Dendritic cell treated with granulocyte-macrophage colony-stimulating factor and Interleukin-4, amounts not matched to agents 40 ng/mL and 50 ng/mL, for 4 days (primary cell): ENCODE data around the gene DCP2.
"Not testable (repeated sequence)": the region's sequence is repeated elsewhere in the genome, so short reads cannot be mapped to it uniquely, and the experiment has no call there.

ENCODE experiments used
- H3K27ac Mint-ChIP-seq: one replicate; pipeline ENCODE4 v1.8.0; 2022; ENCODE audit warnings: mild to moderate bottlenecking, mixed read lengths
- H3K27me3 Mint-ChIP-seq: one replicate; pipeline ENCODE4 v1.8.0; 2022; ENCODE audit warnings: mild to moderate bottlenecking, mixed read lengths
- H3K36me3 Mint-ChIP-seq: one replicate; pipeline ENCODE4 v1.8.0; 2022; ENCODE audit warnings: low read depth, mixed read lengths
- H3K4me1 Mint-ChIP-seq: one replicate; pipeline ENCODE4 v1.8.0; 2022; ENCODE audit warnings: low read depth, mixed read lengths
- H3K4me3 Mint-ChIP-seq: one replicate; pipeline ENCODE4 v1.8.0; 2022; ENCODE audit warnings: mild to moderate bottlenecking, moderate library complexity, mixed read lengths
- H3K9me3 Mint-ChIP-seq: one replicate; pipeline ENCODE4 v1.8.0; 2022; ENCODE audit warnings: mixed read lengths
- intact Hi-C: fragments of 100-400 bp; cut with micrococcal nuclease; formaldehyde crosslinking; loops from one replicate; pipeline ENCODE4 v1.15.0; 2022

Gene DCP2

DNA sequence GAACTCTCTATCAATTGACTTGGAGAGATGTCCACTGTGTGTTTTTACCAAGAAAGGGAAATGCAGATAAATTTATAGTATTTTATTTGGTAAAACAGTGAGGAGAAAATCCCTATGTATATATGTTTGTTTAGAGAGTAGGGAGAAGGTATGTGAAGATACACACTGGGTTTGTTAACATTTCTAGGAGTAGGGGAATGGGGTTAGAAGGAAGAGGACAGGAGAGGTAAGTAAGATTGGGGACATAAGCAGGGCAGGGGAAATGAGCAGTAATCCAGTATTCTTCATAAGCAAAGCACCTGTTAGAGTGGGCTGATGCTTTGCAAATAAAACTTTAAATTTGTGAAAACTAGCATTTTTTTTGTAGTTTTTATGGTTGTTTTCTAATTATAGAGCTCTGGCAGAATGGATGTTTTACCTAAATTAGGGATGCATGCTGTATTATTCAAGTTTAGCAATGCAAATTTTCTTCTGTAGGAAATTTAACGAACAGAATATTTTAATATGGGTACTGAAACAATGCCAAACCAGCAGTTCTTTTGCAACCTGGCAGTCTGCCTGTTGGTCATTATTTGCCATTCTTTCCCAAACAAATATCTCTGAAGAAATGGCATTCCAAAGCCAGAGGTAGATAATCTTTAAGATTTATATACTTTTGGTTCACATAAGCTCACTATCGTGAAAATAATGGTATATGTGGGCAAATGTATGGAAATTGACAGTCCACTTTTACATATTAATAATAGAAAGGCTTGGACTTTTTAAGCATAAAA, 19.4 kb upstream of the DCP2 start:
- Mint-ChIP-seq H3K27me3 (peaks cover 3% of the 10 kb centered on the region), H3K4me1 (peaks cover 36% of the 10 kb centered on the region), H3K36me3 (no peaks in the 10 kb centered on the region), H3K27ac (no peak overlapping the region), H3K9me3 (no peaks in the 10 kb centered on the region), H3K4me3 (no peak overlapping the region)
- intact Hi-C loops: no loop called here

DNA sequence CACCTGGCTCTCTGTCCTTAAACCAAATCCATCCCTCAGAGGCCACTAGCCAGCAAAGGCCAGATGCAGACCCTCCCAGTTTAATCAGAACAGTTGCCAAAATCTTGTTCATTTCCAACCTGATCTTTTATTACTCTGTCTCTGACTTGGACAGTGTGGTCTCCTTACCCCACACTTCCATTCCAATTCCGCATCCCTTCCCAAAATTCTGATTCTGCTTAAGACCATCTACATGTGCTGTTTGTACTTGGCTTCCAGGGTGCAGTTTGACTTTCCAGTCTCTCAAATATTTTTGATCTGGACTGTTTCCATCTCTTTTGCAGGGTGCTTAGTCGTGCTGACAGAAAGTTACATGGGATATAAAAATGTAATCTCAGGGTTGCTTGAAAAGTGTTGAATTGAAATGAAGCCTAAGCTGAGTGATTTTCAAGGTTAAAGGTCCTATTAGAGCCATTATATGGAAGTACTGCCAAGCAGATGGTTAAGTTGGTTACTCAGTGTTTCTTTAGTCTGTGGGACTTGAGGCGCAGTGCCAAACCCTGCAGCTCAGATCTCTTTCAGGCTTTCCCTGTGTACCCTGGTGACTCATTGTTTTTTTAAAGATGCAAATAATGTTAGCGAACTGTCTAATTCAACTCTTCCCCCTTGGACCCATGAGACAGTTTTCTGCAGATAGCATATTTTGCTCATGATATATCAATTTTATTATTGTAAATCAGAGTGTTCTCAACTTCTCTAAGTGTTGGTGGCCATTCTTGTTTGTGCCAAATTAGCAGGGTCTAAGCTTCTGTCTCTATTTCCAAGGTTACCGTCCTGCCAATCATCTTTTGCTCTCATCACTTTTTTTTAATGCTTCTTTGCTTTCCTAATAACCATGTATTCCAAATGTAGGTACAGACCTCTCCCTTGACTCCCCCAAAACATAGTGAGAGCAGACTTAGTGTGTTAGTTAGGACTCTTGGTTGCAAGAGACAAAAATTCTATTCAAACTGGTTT, 18.2 kb upstream of the DCP2 start:
- no peak overlapping the region for H3K4me3 Mint-ChIP-seq
- H3K9me3 Mint-ChIP-seq: no peaks in the 10 kb centered on the region
- intact Hi-C loops: no loop called here
- H3K4me1 Mint-ChIP-seq: peaks cover 45% of the 10 kb centered on the region
- no peaks in the 10 kb centered on the region for H3K36me3 Mint-ChIP-seq
- peak overlapping the region; percentile 42 for H3K27ac Mint-ChIP-seq
- H3K27me3 Mint-ChIP-seq: no peaks in the 10 kb centered on the region

DNA sequence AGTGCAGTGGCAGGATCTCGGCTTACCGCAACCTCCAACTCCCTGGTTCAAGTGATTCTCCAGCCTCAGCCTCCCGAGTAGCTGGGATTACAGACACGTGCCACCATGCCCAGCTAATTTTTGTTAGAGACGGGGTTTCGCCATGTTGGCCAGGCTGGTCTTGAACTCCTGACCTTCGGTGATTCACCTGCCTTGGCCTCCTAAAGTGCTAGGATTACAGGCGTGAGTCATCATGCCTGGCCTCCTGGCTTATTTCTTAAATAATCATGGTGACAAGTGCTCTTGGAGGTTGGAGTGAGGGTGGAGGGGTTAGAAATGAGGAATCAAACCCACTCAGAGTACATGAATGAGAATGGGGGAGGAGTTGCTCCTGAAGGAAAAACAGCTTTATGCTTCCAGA, 16.7 kb upstream of the DCP2 start:
- intact Hi-C loops, H3K27me3 Mint-ChIP-seq, H3K36me3 Mint-ChIP-seq, H3K9me3 Mint-ChIP-seq, H3K4me3 Mint-ChIP-seq: not testable (repeated sequence)
- Mint-ChIP-seq H3K27ac (peak overlapping the region; percentile 57), H3K4me1 (peaks cover 57% of the 10 kb centered on the region)

DNA sequence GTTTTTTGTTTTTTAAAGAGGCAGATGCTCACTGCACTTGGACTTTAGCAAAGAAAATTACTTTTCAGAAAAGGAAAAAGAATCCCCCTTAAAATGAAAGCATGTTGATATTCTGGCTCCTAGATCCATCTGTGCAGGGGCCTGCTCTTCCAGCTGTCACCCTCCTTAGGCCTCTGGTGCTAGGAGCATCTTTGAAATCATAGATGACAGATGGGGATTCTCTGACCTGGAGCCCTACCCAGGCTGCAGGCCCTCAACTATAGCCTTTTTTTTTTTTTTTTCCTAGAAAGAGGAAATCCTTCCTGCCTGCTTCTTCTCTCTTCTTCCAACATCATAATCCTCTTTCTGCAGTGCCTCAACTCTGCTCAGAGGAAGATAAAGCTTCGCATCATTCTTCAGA, 16.3 kb upstream of the DCP2 start:
- Mint-ChIP-seq H3K4me1 (peaks cover 57% of the 10 kb centered on the region), H3K27me3 (no peaks in the 10 kb centered on the region), H3K9me3 (no peaks in the 10 kb centered on the region), H3K36me3 (no peaks in the 10 kb centered on the region), H3K27ac (peak overlapping the region; percentile 57), H3K4me3 (no peak overlapping the region)
- intact Hi-C loops: no loop called here

DNA sequence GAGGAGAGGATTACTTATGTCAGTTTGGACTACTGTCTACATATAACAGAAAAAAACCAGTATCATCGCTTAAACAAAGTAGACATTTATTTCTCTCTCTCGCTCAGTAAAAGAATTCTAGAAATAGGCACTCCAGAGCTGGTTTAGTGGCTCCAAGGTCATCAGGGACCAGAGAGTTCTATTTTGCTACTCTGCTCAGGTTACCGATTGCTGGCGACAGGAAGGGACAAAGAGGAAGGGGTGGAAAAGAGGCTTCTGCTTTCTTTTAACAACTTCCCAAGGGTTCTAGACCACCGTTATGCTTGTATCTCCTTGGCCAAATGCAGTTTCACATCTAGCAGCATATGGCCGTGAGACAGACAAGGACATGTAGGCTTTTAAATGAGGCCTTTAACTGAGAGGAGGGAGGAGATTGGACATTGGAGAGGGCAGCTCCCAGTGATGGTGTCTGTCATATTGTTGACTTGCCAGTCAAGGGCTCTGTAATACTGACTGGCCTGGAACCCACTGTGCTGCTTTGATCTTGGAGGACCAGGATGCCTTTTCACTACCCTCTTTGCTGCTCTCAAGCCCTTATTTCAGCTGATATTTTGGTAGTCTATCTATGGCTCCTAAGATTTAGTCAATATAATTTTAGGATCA, 15.6 kb upstream of the DCP2 start:
- intact Hi-C loops: no loop called here
- peak overlapping the region; percentile 57 for H3K27ac Mint-ChIP-seq
- H3K4me1 Mint-ChIP-seq: peaks cover 57% of the 10 kb centered on the region

DNA sequence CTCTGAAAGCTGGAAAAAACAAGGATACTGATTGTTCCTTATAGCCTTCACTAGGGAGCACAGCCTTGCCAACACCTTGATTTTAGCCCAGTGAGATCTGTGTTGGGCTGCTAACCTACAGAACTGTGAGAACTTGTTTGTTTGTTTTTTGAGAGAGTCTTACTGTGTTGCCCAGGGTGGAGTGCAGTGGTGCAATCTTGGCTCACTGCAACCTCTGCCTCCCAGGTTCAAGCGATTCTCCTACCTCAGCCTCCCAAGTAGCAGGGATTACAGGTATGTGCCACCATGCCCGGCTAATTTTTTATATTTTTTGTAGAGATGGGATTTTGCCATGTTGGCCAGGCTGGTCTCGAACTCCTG, 13.2 kb upstream of the DCP2 start:
- Mint-ChIP-seq H3K4me1 (peaks cover 57% of the 10 kb centered on the region), H3K27ac (peak overlapping the region; percentile 78)
- H3K27me3 Mint-ChIP-seq, H3K36me3 Mint-ChIP-seq, H3K4me3 Mint-ChIP-seq, H3K9me3 Mint-ChIP-seq, intact Hi-C loops: not testable (repeated sequence)

More for the DNA sequence above, 15.6 kb upstream of the DCP2 start:
- Mint-ChIP-seq H3K27me3 (no peaks in the 10 kb centered on the region), H3K4me3 (no peak overlapping the region), H3K36me3 (no peaks in the 10 kb centered on the region), H3K9me3 (no peaks in the 10 kb centered on the region)

DNA sequence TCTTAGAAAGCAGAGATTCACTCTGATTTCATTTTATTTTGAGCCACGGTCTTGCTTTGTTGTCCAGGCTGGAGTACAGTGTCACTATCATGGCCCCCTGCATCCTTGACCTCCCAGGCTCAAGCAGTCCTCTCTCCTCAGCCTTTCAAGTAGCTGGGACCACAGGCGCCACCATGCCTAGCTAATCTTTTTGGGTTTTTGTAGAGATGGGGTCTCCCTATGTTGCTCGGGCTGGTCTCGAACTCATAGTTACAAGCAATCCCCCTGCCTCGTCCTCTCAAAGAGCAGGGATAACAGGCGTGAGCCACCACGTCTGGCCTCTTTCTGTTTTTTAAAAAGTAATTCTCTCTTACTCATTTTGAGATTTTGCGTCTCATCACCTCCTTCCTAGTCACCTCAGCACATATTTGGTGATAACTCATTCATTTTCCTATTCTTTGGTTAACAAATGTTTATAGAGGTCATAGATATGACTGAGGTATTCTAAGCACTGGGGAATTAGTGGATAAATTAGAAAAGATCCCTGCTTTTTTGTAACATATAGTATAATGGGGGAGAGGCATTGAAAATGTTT, 10.8 kb upstream of the DCP2 start:
- H3K4me1 Mint-ChIP-seq: peaks cover 48% of the 10 kb centered on the region
- H3K27ac Mint-ChIP-seq: no peak overlapping the region

DNA sequence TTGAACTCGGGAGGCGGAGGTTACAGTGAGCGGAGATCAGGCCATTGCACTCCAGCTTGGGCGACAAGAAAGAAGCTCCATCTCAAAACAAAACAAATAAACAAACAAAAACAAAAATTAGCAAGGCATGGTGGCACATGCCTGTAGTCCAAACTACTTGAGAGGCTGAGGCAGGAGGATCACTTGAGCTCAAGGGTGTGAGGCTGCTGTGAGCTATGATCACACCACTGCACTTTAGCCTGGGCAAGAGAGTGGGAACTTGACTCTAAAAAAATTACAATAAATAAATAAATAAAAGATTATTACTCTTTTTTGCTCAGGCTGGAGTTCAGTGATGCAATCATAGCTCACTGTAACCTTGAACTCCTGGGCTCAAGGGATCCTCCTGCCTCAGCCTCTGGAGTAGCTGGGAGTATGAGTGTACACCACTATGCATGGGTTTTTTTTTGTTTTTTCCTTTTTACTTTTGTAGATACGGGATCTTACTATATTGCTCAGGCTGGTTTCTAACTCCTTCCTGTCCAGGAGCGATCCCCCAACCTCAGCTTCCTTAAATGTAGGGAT, 9.0 kb upstream of the DCP2 start:
- H3K27me3 Mint-ChIP-seq: no peaks in the 10 kb centered on the region
- H3K9me3 Mint-ChIP-seq: no peaks in the 10 kb centered on the region
- H3K27ac Mint-ChIP-seq: peak overlapping the region; percentile 43
- intact Hi-C loops: no loop called here
- no peaks in the 10 kb centered on the region for H3K36me3 Mint-ChIP-seq
- H3K4me1 Mint-ChIP-seq: peaks cover 39% of the 10 kb centered on the region
- H3K4me3 Mint-ChIP-seq: no peak overlapping the region

More for the DNA sequence above, 10.8 kb upstream of the DCP2 start:
- Mint-ChIP-seq H3K36me3 (no peaks in the 10 kb centered on the region), H3K4me3 (no peak overlapping the region), H3K9me3 (no peaks in the 10 kb centered on the region), H3K27me3 (no peaks in the 10 kb centered on the region)
- intact Hi-C loops: no loop called here

DNA sequence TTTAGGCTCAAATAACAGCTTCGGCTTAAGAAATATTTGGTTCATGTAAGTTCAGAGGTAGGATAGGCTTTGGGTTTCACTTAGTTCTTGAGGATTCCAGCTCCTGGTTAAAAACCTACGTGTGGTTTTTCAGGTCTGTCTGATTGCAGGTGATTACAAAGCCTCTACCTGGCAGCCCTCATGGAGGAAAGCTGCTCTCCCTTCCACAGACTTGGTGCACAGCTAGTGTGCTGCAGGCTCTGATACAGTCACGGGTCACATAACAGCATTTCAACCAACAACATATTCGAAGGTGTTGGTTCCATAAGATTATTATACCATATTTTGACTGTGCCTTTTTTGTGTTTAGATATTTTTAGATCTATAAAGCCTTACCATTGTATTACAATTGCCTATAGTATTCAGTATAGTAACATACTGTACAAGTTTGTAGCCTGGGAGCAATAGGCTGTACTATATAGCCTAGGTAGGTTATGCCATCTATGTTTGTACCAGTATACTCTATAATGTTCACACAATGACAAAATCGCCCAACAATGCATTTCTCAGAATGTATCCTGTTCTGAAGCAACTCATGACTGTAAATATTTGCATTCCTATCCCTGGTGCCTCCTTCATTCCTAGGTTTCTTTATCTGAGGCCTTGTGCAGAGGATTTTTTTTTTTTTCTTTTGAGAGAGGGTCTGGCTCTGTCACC, 8.0 kb upstream of the DCP2 start:
- H3K9me3 Mint-ChIP-seq: no peaks in the 10 kb centered on the region
- intact Hi-C loops: no loop called here
- H3K27me3 Mint-ChIP-seq: no peaks in the 10 kb centered on the region
- peaks cover 29% of the 10 kb centered on the region for H3K4me1 Mint-ChIP-seq
- H3K36me3 Mint-ChIP-seq: no peaks in the 10 kb centered on the region
- H3K4me3 Mint-ChIP-seq: no peak overlapping the region
- peak overlapping the region; percentile 84 for H3K27ac Mint-ChIP-seq

DNA sequence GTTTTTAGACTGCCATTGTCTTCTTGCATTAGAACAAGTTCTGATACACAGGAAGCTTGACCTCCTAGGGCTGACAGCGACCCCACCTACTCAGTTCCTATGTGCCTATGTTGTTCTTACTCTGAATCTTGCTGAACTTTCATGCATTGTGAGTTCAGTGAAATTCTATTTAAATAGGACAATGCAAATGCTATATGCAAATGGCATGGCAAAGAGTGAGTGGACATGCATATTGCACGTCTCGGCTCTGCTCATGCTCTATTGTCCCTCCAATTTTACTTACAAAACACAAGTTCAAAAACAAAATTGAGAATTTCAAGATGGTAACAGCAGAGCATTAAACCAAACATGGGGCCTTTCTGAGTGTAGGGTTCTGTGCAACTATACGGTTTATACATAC, 5.3 kb upstream of the DCP2 start:
- Mint-ChIP-seq H3K27ac (no peak overlapping the region), H3K36me3 (no peaks in the 10 kb centered on the region), H3K4me1 (peaks cover 29% of the 10 kb centered on the region), H3K27me3 (no peaks in the 10 kb centered on the region), H3K9me3 (no peaks in the 10 kb centered on the region), H3K4me3 (no peak overlapping the region)
- intact Hi-C loops: no loop called here

DNA sequence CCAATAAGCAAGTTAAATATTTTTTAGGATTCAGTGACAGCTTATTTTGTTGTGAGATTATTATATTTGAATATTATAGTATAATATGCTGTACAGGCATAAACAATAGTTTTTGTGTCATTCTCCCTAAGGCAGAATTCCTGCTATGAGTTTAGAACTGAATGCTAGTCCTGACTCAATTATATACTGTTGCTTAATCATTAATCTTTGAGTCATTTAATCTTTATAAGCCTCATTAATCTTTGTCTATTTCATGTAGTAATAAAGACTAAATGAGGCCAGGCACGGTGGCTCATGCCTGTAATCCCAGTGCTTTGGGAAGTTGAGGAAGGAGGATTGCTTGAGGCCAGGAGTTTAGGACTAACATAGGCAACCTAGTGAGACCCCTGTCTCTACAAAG, 3.6 kb upstream of the DCP2 start:
- H3K27ac Mint-ChIP-seq: no peak overlapping the region
- intact Hi-C loops: no loop called here
- no peaks in the 10 kb centered on the region for H3K9me3 Mint-ChIP-seq
- H3K4me1 Mint-ChIP-seq: peaks cover 25% of the 10 kb centered on the region
- H3K4me3 Mint-ChIP-seq: no peak overlapping the region
- H3K36me3 Mint-ChIP-seq: peaks cover 9% of the 10 kb centered on the region
- no peaks in the 10 kb centered on the region for H3K27me3 Mint-ChIP-seq

DNA sequence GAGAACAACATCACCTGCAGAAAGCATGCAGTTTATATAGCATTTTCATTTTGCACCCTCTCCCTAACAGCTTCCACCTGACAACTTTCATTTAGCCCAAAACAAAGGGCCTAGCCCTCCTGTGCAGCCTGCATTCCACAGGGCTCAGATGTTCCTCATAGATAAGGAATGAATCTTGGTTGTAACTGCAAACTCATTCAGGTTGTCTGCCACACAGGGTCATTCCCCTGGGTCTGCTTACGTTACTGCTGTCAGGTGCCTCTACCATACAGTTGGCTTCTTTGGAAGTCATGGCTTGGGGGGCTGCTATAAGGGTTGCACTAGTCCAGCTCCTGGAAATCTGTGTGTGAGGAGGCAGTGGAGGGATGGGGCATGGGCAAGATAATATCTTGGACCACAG, 2.7 kb upstream of the DCP2 start:
- H3K4me1 Mint-ChIP-seq: peaks cover 21% of the 10 kb centered on the region
- H3K27ac Mint-ChIP-seq: no peak overlapping the region
- intact Hi-C loops: no loop called here
- H3K4me3 Mint-ChIP-seq: no peak overlapping the region
- H3K9me3 Mint-ChIP-seq: no peaks in the 10 kb centered on the region
- no peaks in the 10 kb centered on the region for H3K27me3 Mint-ChIP-seq
- peaks cover 9% of the 10 kb centered on the region for H3K36me3 Mint-ChIP-seq

DNA sequence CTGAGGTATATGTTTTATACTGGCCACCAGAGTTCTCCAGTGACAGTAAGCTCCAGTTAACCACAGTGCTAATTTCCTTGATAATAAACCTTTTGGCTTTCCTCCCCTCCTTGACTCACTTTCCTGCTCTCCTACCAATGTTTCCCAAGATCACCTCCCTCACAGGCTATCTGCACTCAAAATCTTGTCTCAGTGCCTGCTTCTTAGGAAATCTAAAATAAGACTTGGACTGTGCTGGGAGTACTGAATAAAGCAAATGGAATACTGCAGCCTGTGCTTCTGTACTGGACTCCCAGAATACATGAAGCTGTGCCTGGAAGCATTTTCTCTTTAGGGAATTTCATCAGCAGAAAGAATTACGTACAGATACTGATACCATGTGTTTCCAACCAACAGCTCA, 1.7 kb upstream of the DCP2 start:
- peaks cover 21% of the 10 kb centered on the region for H3K4me1 Mint-ChIP-seq
- no peaks in the 10 kb centered on the region for H3K9me3 Mint-ChIP-seq
- H3K36me3 Mint-ChIP-seq: peaks cover 9% of the 10 kb centered on the region
- intact Hi-C loops: loop anchor here (5.0 kb wide), 3 partner anchors 53 to 537 kb away; partner anchors contain the start of genes REEP5 and YTHDC2
- H3K27me3 Mint-ChIP-seq: no peaks in the 10 kb centered on the region
- no peak overlapping the region for H3K4me3 Mint-ChIP-seq
- no peak overlapping the region for H3K27ac Mint-ChIP-seq
